ENCODE results near the gene ANXA8.
"Not testable (repeated sequence)": the region's sequence is repeated elsewhere in the genome, so short reads cannot be mapped to it uniquely, and the experiment has no call there.

The ANXA8 gene, protein sequence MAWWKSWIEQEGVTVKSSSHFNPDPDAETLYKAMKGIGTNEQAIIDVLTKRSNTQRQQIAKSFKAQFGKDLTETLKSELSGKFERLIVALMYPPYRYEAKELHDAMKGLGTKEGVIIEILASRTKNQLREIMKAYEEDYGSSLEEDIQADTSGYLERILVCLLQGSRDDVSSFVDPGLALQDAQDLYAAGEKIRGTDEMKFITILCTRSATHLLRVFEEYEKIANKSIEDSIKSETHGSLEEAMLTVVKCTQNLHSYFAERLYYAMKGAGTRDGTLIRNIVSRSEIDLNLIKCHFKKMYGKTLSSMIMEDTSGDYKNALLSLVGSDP

DNA sequence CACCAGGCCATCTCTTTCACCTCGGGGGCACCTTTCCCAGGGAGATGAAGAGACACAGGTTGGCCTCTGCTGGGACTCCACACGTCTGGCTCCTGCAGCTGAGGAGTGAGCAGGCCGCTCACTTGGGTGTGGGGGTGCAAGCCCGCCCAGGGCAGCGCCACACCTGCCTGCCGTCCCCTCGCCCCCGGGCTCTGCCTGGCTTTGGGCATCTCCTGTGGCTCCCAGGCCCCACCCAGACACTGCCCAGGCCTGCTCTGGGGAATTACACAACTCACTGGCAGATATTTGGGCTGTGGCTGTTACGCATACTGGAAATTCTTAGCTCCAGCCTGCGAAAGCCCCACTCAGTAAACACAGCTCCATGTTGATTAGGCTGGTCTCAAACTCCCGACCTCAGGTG, at the start of gene ANXA8:
Gene ANXA8, minus strand, starts transcription at position 193 of the 400 bp plus-strand sequence. Its CDS starts 182 bp downstream, at position 11.
- DNase-seq (ENCODE audit: low spot score) = not testable (repeated sequence)

DNA sequence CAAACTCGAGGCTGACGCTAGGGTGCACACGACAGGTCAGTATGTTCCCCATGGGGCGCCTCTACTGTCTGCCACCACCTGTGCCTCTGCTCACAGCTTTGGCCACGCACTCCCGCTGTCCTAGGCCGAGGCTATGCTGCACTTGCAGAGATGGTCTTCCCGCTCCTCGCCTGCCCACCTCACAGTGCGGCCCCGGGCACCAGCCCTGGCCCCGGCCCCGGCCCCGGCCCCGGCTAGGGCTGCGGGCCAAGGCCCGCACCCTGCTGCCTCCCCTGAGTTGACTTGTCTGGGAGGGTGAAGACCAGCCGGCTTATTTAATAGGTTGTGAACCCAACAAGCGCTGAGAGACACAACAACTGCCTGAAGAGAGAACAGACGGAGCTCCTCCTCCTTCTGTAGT, 39.6 kb upstream of the ANXA8 start, which contains the start of gene AGAP9:
Gene AGAP9, minus strand, starts transcription at position 164 of the 400 bp plus-strand sequence. Its CDS starts 112 bp downstream, at position 52.
- DNase-seq (ENCODE audit: low spot score) = not testable (repeated sequence)

DNA sequence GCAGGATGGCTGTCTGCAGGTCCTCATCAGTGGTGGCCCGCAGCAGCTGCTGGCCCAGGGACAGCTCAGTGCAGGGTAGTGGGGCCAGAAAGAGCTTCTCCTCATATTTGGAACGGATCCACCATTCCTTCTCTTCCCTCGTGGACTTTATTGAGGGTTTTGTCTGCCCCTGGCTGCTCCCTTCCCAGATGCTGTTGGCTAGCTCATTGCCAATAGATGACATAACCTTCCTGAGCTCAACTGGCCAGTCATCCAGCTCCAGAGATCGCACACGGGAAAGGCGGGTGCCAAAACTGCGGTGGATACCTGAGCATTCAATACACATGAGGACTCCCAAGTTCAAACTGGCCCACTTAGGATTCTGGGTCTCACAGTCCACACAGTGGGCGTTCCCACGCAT, 18.4 kb upstream of the ANXA8 start:
- not testable (repeated sequence) for DNase-seq (ENCODE audit: low spot score)

DNA sequence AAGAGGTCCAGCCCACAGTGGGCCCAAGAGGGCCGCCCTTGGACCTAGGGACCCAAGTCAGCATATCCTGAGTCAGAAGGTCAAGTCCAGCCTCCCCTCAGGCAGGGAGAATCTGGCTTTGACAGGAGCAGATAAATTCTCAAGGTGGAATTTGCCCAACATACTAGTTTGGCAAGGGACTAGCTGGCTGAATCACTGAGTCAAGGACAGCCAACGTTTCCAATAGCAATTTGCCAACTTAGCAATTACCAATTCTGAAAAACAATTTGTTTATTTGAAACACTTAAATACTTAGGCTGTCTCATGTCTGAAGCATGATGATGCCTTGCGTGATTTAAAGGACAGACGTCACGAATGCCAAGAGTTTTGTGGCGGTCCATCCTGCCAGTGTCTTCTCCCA, 10.3 kb upstream of the ANXA8 start:
- DNase-seq (ENCODE audit: low spot score) = not testable (repeated sequence)

DNA sequence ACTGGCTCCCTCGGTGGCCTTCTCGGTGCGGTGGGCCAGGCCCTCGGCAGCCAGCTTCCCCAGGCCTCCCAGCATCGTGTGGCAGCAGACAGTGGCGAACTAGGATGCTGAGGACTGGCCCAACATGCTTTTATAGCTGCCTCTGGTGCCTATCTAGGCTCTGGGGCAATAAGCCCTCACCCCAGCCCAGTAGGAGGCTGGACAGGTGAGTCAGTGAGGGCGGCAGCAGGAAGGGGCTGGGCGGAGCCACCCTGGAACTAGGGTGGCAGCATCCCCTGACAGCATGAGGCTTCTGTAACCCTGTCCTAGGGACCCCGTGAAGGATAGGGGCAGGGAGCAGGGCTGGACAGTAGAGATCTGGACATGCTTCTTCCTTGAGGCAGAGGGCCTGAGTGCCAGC, 7.7 kb upstream of the ANXA8 start, which contains the start of gene FAM25G:
Gene FAM25G, minus strand, starts transcription at position 101 of the 400 bp plus-strand sequence. Its CDS starts 26 bp downstream, at position 75.
- not testable (repeated sequence) for DNase-seq (ENCODE audit: low spot score)

DNA sequence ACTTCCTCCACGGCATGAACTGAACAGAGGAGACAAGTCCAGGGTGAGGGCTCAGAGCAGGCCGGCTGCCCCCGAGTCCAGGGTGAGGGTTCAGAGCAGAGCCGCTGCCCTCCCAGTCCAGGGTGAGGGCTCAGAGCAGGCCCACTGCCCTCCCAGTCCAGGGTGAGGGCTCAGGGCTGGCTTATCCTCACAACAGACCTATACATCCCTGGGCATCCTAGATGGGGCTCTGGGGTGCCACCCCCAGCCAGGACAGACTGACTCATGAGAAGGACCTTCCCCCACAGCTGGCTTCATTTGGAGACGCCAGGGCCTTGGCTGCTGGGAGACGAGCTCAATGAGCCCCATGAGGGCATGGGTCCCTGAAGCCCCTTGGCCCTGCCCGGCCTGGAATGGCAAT, 5.7 kb upstream of the ANXA8 start:
- DNase-seq (ENCODE audit: low spot score) = not testable (repeated sequence)

DNA sequence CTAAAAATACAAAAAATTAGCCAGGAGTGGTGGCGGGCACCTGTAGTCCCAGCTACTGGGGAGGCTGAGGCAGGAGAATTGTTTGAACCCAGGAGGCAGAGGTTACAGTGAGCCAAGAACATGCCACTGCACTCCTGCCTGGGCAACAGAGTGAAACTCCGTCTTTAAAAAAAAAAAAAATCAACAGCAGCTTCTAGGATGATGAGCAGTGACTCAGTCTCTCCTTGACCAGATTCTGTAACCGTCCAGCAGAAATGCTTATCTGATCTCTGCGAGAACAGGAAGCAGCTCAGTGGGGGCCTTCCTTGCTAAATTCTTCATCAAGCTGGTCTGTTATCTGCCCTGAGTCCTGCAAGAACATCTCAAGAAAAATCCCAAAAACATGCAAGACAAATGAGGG, 2.0 kb upstream of the ANXA8 start:
- peak; percentile 36 for DNase-seq (ENCODE audit: low spot score)

DNA sequence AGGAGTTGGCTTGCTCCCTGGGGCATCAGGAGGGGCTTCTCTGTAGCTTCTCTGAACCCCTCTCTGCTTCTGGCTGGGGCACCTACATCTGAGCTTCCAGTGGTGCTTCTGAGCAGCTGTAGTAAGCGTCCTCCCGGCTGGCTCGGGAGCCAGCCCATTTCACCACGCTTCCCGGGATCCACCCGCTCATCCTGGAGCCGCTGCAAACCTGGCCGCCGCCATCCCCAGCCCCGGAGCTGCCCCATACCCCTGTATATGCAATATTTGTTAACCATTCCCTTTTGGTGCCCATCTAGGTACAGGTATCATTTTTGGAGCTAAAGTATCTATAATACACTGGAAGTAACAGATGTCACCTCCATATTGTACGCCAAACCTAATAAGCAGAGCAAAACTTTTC, 871 bp upstream of the ANXA8 start:
- DNase-seq (ENCODE audit: low spot score) = not testable (repeated sequence)

DNA sequence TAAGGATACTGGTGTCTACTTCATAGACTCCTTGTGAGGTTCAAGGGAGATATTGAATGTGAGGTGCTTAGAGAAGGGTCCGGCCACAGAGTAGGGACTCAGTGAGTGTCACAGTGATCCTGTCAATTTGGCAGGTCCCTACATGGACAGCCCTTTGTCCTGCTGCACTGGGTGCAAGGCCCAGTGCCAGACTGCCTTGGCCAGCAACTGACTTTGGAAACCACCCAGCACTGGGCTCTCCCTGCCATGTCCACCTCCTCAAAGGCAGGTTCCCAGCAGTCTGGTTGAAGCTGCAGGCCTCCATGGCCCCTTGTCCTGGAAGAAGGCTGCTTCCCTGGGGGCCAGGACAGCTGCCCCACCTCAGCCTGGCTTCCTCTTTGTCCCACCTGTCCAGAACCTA, 1.5 kb downstream of the ANXA8 start:
- DNase-seq (ENCODE audit: low spot score) = not testable (repeated sequence)

DNA sequence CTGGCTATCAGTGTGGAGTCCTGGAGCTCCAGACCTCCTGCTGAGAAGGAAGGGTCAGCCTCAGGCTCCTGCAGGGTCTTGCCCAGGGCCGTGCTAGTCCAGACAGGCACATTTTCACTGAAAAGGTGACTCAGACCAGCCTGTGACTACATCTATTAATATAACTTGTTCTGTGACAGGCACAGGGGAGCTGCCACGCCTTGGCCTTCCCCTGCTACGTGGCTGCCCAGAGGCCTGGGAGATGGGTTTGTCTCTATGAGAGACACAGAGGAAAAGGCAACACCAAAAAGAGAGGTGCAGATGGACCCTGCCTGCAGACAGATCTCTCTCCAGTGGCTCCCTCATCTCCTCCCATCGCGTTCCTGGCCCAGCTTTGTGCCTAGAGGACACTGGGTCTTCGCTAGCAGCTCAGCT, 2.1 kb downstream of the ANXA8 start:
- DNase-seq (ENCODE audit: low spot score) = not testable (repeated sequence)

DNA sequence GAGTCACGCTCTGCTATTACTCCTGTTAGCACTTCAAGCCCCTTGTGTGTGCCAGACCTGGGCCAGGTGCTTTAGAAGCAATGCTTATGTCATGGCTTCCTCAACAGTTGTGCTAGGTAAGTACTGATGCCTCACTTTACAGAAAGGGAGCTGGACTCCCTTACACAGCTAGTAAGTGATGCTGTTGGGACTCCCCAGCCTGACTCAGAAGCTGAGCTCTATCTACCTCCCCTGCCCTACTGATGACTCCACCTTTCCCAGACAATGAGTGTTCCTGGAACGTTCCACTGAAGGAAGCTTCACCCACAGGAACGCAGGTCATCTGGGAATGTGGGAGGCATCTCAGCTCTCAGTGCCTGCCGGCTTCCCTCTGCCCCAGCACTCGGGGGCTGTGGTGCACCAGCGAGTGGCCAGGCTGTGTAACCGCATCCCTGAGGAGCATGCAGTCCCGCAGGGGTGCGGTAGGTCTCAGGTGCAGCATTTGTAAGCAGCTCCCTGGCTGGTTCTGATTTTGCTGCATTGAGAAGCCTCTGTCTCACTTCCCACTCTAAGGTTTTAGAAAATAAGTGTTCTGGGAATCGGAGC, 2.6 kb downstream of the ANXA8 start:
- not testable (repeated sequence) for DNase-seq (ENCODE audit: low spot score)

DNA sequence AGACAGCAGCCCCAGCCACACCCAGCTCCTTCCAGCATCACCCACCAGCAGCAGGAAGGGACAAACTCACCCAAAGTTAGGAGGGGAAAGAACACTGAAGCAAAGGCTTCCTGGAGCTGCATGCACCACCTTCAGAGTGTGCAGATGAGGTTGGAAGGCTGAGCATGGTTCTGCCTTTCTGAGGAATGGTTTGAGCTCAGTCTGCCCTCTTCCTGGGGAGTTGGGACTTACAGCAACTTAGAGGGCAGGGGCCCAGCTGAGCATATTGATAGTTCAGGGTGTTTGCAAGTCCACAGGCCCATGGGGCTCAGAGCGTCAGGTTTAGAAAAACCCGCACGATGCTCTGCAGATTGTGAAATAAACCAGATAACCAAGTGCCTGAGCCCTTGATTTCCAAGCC, 3.8 kb downstream of the ANXA8 start:
- DNase-seq (ENCODE audit: low spot score) = not testable (repeated sequence)

DNA sequence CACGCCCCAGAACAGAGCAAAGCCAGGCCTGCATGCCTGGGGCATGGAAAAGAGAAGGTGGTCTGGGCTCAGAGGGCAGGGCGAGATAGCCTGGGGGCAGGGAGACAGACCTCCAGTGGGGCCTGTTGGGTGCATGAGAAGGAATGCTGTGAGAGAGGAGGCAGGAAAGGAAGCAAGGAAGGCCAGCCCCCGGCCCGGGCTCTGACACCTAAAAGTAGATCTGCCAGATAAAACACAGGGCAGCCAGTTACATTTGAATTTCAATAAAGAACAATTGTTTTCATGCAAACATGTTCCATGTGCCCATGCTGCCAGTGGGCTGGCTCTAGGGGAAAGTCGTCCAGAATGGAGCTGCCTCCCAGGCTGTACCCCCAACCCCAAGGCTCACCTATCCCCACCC, 5.8 kb downstream of the ANXA8 start:
- not testable (repeated sequence) for DNase-seq (ENCODE audit: low spot score)

DNA sequence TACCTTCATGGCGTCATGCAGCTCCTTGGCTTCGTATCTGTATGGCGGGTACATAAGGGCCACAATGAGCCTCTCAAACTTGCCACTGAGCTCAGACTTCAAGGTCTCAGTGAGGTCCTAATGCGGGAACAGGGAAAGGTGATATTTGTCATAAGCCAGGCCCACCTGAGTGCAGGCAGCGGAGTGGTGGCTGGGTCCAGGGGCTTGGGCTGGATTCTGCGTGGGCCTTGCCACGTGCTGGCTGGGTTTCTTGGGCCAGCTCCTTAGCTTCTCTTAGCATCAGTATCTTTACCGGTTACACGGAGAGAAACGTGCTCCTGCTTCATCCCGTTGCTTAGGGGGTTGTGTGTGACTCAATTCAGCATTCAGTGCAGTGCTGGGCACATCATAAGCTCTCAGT, 6.8 kb downstream of the ANXA8 start:
- DNase-seq (ENCODE audit: low spot score) = not testable (repeated sequence)

DNA sequence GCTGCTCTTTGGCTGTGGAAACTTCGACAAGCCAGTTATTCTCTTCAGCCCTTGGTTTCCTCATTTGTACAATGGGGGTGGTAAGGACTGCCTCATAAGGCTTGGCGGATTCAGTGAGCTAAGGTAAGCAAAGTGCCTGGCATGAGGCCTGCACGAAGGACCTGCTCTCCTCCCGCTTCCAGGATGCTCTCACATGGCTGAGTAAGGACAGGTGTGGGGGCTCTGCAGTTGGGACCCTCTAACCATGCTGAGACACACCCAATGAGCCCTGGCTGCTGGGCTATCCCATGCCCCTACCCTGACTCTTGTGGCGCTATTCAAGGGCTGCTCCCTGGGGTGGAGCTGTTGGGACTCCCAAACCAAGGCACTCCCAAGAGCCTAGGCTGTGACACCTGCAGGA, 8.8 kb downstream of the ANXA8 start:
- DNase-seq (ENCODE audit: low spot score) = not testable (repeated sequence)

DNA sequence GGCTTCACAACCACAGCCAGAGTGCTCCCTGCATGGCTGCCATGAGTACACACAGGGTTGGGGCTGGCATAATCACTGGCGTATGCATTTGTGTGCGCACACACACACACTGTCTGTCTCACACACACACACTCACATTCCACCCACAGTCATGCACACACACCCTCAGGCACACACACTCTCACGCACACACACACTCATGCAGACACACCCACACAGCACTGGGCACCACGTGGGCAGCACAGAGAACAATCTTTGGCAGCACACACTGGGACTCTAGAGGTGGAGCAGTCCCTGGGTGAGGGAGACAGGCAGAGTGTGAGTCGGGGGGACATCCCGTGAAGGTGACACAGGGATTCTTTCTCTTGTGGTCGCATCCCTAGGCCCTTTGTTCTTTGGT, 10.4 kb downstream of the ANXA8 start:
- DNase-seq (ENCODE audit: low spot score) = not testable (repeated sequence)

DNA sequence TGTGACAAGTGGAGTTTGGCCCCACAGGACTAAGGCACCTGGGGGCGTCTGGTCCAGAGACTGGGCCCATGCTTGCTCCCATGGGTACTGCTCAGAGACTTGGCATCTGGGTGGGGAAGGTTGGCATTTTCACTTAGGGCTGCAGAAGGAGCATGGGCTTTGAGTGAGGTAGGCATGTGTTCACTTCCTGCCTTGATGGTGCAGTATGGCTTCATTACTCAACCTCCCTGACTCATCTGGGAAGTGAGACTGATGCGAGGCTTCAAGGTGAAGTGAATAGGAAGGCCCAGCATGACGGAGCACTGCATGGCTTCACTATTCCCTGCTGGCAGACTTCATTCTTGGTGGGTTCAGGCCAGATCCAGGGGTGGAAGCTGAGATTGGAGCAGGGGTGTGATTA, 11.3 kb downstream of the ANXA8 start:
- not testable (repeated sequence) for DNase-seq (ENCODE audit: low spot score)

DNA sequence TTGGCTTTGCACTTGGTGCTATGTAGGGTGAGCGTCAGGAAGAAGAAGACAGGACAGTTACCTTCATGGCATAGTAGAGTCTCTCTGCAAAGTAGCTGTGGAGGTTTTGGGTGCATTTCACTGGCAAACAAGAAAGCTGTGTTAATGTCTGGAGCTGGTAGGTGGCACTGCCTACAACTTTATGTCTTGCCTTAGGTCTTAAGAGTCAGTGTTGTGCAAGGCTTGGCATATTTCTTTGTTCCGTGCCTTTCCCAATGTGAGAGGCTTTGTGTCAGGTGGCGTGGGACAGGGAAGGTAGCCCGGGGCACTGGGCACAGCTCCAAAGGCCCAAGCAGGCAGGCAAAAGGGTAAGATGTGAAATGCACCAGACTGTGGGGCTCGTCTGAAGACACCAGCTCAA, 11.8 kb downstream of the ANXA8 start:
- DNase-seq (ENCODE audit: low spot score) = not testable (repeated sequence)

DNA sequence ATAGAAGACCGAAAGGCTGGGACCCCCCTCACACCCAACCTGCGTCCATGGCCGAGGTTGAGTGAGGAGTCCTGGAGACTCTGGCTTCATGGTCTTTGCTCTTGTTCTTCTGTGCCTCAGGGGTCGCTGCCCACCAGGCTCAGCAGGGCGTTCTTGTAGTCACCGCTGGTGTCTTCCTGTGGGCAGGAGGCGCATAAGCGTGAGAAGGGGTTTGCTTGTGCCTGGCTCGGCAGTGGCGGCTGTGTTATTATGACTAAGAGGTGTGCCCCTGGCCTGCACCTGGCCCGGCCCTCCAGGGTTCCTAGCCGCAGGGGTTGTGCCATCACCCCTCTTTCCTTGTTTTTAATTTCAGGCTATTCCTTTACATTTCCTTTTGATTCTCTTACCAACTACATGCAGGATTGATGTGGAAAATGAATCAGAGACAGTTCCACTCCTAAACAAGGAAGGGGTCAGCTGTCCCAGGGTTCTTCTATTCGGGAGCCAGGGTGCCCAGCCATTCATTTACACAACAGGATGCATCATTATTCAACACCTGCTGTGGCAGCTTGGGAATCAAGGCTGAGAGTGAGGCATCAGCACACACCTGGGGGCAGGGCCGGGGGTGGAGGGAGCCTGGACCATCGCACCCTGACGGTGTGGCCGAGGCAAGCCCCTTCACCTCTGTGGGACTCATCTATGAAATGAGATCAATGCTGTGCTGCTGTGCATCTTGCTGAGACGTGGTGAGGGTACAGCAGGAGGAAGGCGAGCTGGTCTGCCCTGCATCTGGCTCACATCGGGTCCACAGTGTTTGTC, 15.0 kb downstream of the ANXA8 start:
- not testable (repeated sequence) for DNase-seq (ENCODE audit: low spot score)

DNA sequence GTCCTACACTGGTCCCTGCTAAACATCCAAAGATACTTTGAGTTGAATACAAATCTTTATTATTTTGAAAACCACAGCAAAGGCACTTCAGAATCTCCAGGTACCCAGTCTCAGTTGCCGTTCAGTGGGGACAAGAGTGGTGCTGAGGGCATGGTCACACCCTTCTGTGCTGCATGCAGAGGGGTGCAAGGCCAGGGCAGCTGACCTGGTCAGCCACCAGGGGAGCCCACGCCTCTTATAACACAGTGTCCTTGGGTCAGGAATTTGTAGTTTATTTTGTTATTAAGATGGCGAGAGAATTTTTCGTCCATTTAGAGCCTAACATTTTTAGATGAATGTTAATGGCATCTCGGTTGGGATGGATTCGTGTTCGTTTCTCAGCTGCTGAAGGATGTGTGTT, 16.0 kb downstream of the ANXA8 start:
- DNase-seq (ENCODE audit: low spot score) = not testable (repeated sequence)

DNA sequence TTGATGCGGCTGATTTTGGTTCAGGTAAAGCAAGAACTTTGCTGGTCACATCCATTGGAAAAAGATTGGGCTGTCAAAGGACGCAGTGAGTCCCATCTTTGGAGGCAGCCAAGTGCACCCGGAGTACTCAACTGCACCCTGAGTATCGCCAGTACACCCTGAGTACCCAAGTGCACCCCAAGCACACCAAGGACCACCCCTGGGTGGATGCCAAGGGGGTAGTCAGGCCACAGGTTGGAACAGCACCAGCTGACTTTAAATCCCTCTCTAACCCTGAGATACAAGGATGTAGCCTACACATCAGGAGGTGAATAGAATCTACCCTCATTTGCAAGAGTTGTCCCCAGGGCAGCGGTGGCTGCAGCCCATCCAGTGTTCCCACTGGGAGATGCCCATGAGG, 16.5 kb downstream of the ANXA8 start:
- DNase-seq (ENCODE audit: low spot score) = not testable (repeated sequence)

DNA sequence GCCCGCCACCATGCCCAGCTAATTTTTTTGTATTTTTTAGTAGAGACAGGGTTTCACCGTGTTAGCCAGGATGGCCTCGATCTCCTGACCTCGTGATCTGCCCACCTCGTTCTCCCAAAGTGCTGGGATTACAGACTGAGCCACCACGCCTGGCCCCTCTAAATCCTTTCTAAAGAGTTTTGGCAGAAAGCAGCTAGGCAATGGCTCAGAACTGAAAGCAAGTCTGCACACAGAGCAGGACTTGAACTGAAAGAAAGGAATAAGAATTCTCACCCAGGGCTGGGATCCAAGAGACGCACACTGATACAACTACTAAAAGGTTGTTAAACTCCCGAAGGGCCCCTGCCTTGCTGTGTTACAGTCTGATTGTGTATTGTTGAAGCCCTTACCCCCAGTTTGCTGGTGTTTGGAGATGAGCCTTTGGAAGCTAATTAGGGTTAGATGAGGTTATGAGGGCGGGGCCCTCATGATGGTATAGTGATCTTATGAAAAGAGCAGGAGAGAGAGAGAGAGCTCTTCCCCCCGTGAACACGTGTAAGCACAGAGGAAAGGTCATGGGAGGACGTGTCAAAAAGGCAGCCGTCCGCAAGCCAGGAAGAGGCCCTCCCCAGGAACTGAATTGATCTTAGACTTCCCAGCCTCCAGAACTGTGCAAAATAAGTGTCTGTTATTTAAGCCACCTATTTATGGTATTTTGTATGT, 18.5 kb downstream of the ANXA8 start:
- DNase-seq (ENCODE audit: low spot score) = not testable (repeated sequence)

Measured in activated CD4-positive, alpha-beta T cell treated with anti-CD3 and anti-CD28 coated beads, Interleukin-2, Interleukin-4, amounts not matched to agents 100 ng/mL and 50 ng/mL, durations not matched to agents 16 hours and 8 hours (primary cell).